ENCODE data around the gene PHF19. TPM values are rescaled to one million over a fixed set of nuclear protein-coding genes. Genes with fewer than 3 reads are reported as not detected.

PHF19 gene
- polyA plus RNA-seq, 1 donor from 2014 or later = 4.9 TPM

GRCh38 chr9:120895951-120896350, 19.0 kb upstream of the PHF19 start:
- Histone ChIP-seq H3K36me3 (ENCODE audit: insufficient read depth, low read length) (no peaks in the 10 kb centered on the region), H3K27ac (ENCODE audit: low read length) (no peak overlapping the region), H3K9me2 (ENCODE audit: insufficient read depth, low read length) (no peaks in the 10 kb centered on the region), H4K20me1 (ENCODE audit: insufficient read depth) (no peaks in the 10 kb centered on the region), H3K27me3 (ENCODE audit: insufficient read depth, low read depth, low read length) (no peaks in the 10 kb centered on the region), H2AFZ (ENCODE audit: low read depth, low read length) (no peak overlapping the region), H3K9ac (ENCODE audit: low read length) (no peak overlapping the region), H3F3A (ENCODE audit: insufficient read depth, low read length, poor library complexity, severe bottlenecking) (no peaks in the 10 kb centered on the region), H3K4me2 (ENCODE audit: low read length) (no peak overlapping the region), H3K79me2 (replicated peaks; ENCODE audit: insufficient read depth, low read length) (no peaks in the 10 kb centered on the region), H3K4me3 (ENCODE audit: low read length) (no peak overlapping the region), H3K9me3 (ENCODE audit: low read length) (no peaks in the 10 kb centered on the region)
- TF ChIP-seq RAD21 (conservative IDR thresholded peaks at IDR 0.05) (no peak), POLR2AphosphoS5 (IDR thresholded peaks at IDR 0.05) (no peak), REST (IDR thresholded peaks at IDR 0.05; ENCODE audit: borderline replicate concordance) (no peak), TAF1 (IDR thresholded peaks at IDR 0.05; ENCODE audit: low read depth) (no peak), EZH2 (IDR thresholded peaks at IDR 0.05; ENCODE audit: borderline replicate concordance, insufficient read depth, low read length, poor library complexity, severe bottlenecking) (no peak), CTCF (IDR thresholded peaks at IDR 0.05; ENCODE audit: poor library complexity, severe bottlenecking) (no peak), SMC3 (conservative IDR thresholded peaks at IDR 0.05; ENCODE audit: poor library complexity) (no peak), EP300 (conservative IDR thresholded peaks at IDR 0.05; ENCODE audit: poor library complexity, severe bottlenecking) (no peak), MXI1 (conservative IDR thresholded peaks at IDR 0.05; ENCODE audit: poor library complexity, severe bottlenecking) (no peak)

DNA sequence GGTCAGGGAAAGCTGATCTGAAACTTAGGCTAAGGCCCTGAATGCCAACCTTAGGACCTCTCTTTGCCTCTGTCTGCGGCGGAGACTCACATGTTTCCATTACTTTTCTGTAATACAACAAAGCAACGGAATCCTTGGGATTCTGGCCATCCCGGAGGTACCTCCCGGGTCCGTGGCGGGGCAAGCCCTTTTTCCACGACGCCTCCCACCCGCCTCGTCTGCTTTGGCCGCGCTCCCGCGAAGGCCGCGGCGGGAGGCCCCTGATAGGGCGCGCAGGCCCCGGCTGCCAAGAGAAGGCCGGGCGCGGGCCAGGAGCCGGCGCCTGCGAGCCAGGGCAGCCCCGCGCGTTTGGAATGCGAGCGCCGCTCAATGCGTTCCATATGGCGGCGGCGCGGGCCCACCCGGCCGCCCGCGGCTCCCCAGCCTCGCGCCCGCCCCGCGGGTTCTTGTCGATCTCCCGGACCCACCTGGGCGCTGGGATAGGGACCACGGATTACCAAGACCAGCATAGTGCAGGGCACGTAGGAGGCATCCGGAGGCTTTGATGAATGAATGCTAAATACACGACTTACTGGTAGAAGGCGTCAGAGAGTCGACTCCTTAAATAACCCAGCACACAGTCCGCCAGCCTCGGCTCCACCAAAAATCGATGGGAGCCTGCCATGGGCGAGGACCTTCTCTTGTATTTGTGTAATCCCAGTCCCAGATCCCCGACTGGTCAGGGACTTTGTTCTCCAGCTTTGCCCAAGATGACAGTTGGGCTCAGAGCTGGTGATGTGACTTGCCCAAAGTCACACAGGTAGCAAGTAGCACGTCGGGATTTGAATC, 17.5 kb upstream of the PHF19 start:
- Histone ChIP-seq H3K9ac (ENCODE audit: low read length) (no peak overlapping the region), H3K36me3 (ENCODE audit: insufficient read depth, low read length) (no peaks in the 10 kb centered on the region), H2AFZ (ENCODE audit: low read depth, low read length) (no peak overlapping the region), H3F3A (ENCODE audit: insufficient read depth, low read length, poor library complexity, severe bottlenecking) (no peaks in the 10 kb centered on the region), H4K20me1 (ENCODE audit: insufficient read depth) (no peaks in the 10 kb centered on the region), H3K4me2 (ENCODE audit: low read length) (no peak overlapping the region), H3K4me3 (ENCODE audit: low read length) (no peak overlapping the region), H3K27ac (ENCODE audit: low read length) (no peak overlapping the region), H3K9me2 (ENCODE audit: insufficient read depth, low read length) (no peaks in the 10 kb centered on the region), H3K9me3 (ENCODE audit: low read length) (no peaks in the 10 kb centered on the region), H3K27me3 (ENCODE audit: insufficient read depth, low read depth, low read length) (no peaks in the 10 kb centered on the region), H3K79me2 (replicated peaks; ENCODE audit: insufficient read depth, low read length) (no peaks in the 10 kb centered on the region)
- TF ChIP-seq POLR2AphosphoS5 (IDR thresholded peaks at IDR 0.05) (no peak), MXI1 (conservative IDR thresholded peaks at IDR 0.05; ENCODE audit: poor library complexity, severe bottlenecking) (no peak), RAD21 (conservative IDR thresholded peaks at IDR 0.05) (no peak), REST (IDR thresholded peaks at IDR 0.05; ENCODE audit: borderline replicate concordance) (no peak), EZH2 (IDR thresholded peaks at IDR 0.05; ENCODE audit: borderline replicate concordance, insufficient read depth, low read length, poor library complexity, severe bottlenecking) (no peak), CTCF (IDR thresholded peaks at IDR 0.05; ENCODE audit: poor library complexity, severe bottlenecking) (no peak), EP300 (conservative IDR thresholded peaks at IDR 0.05; ENCODE audit: poor library complexity, severe bottlenecking) (no peak), SMC3 (conservative IDR thresholded peaks at IDR 0.05; ENCODE audit: poor library complexity) (no peak), TAF1 (IDR thresholded peaks at IDR 0.05; ENCODE audit: low read depth) (no peak)

Measured in neural cell (in vitro differentiated cells).